Esophagus squamous epithelium (tissue), 4 donors: ENCODE data around the gene TLK1.

ENCODE experiments used
- POLR2A ChIP-seq, 4 donors: fragments of 450-650 bp; IDR thresholded peaks; one replicate each; pipeline ENCODE4 v1.6.1; 2017; ENCODE audit warnings: antibody characterized with exemption in 4 of 4, mild to moderate bottlenecking in 4 of 4, moderate library complexity in 3 of 4
- TF ChIP-seq, protein P1 (sequence below), 6 experiments: fragments of 450-650 bp in 4 of 6; fragments of 200-600 bp in 2 of 6; sonication (generic) in 2 of 6; IDR thresholded peaks; one replicate each; pipeline ENCODE4 v1.5.1; 2016 to 2019; ENCODE audit warnings: antibody characterized with exemption in 6 of 6, mild to moderate bottlenecking in 4 of 6, moderate library complexity in 4 of 6

GRCh38 chr2:171069286-171069956 is 91.3 kb downstream of the TLK1 start:
- no peak for TF ChIP-seq POLR2A (IDR thresholded peaks at IDR 0.05)
- TF ChIP-seq, protein P1, sequence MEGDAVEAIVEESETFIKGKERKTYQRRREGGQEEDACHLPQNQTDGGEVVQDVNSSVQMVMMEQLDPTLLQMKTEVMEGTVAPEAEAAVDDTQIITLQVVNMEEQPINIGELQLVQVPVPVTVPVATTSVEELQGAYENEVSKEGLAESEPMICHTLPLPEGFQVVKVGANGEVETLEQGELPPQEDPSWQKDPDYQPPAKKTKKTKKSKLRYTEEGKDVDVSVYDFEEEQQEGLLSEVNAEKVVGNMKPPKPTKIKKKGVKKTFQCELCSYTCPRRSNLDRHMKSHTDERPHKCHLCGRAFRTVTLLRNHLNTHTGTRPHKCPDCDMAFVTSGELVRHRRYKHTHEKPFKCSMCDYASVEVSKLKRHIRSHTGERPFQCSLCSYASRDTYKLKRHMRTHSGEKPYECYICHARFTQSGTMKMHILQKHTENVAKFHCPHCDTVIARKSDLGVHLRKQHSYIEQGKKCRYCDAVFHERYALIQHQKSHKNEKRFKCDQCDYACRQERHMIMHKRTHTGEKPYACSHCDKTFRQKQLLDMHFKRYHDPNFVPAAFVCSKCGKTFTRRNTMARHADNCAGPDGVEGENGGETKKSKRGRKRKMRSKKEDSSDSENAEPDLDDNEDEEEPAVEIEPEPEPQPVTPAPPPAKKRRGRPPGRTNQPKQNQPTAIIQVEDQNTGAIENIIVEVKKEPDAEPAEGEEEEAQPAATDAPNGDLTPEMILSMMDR (IDR thresholded peaks at IDR 0.05) = no peak
